Brain microvascular endothelial cell (primary cell): Measurements from ENCODE around the gene ESRRG.

Source experiments
- DNase-seq: peaks from one replicate; pipeline ENCODE4 v3.0.0-alpha.2; 2020
- H3K27ac ChIP-seq: fragments of 250-450 bp; sonication (Bioruptor Pico); 2 replicates; pipeline ENCODE4 v1.5.1; 2020; ENCODE audit warnings: mild to moderate bottlenecking, moderate library complexity
- H3K27me3 ChIP-seq: fragments of 250-450 bp; sonication (Bioruptor Pico); replicated peaks from 2 replicates; pipeline ENCODE4 v1.5.1; 2020; ENCODE audit warnings: mild to moderate bottlenecking
- H3K36me3 ChIP-seq: fragments of 250-450 bp; sonication (Bioruptor Pico); replicated peaks from 2 replicates; pipeline ENCODE4 v1.5.1; 2020; ENCODE audit warnings: mild to moderate bottlenecking
- H3K4me3 ChIP-seq: 2 replicates; pipeline ENCODE4 v1.5.1; 2011; ENCODE audit warnings: low read depth, mild to moderate bottlenecking, control low read depth, low read length, moderate library complexity
- in situ Hi-C: cut with HindIII; loops from 2 replicates; pipeline ENCODE4 v1.10.0; 2017; ENCODE audit warnings: low sequenced_read_pairs, low pct_ligation_motif_present
- TF ChIP-seq, protein P1 (sequence below): IDR thresholded peaks from 2 replicates; pipeline ENCODE4 v1.5.1; 2011; ENCODE audit warnings: low read depth, mild to moderate bottlenecking, moderate library complexity, low read length, control low read depth, inconsistent platforms; ENCODE audit errors: missing control alignments

The ESRRG gene

DNA sequence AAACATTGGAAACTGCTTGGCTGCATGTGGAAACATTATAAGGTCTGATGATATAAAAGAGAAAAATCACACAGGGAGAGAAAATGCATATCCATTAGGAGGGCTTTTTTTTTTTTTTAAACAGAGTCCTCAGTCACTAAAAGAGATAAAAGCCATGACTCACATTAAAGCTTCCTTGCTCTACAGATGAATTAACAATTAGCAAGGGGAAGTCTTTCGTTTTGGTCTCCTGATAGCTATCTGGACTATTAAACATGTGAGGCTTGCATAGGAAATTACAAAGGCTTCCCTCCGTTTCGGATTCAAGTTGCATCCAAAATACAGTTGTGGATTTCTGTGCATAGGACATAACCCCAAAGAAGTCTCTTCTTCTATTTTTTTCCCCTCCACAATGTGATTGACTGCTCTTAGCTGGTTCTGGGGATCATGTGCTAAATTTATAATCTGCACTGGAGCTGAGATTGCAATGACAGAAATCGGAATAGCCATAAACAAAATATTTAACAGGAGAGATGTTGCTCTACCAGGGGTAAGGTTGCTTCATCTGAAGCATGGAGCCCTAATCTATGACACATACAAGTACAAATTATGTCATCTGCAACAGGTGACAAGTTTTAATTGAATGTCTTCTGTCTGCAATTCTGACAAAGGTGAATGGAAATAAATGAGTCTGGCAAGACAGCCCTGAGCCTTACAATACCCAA, 146.8 kb downstream of the ESRRG start:
- no peak overlapping the region for H3K4me3 ChIP-seq
- H3K27me3 ChIP-seq = no peaks in the 10 kb centered on the region
- no peak overlapping the region for H3K27ac ChIP-seq
- TF ChIP-seq, protein P1, sequence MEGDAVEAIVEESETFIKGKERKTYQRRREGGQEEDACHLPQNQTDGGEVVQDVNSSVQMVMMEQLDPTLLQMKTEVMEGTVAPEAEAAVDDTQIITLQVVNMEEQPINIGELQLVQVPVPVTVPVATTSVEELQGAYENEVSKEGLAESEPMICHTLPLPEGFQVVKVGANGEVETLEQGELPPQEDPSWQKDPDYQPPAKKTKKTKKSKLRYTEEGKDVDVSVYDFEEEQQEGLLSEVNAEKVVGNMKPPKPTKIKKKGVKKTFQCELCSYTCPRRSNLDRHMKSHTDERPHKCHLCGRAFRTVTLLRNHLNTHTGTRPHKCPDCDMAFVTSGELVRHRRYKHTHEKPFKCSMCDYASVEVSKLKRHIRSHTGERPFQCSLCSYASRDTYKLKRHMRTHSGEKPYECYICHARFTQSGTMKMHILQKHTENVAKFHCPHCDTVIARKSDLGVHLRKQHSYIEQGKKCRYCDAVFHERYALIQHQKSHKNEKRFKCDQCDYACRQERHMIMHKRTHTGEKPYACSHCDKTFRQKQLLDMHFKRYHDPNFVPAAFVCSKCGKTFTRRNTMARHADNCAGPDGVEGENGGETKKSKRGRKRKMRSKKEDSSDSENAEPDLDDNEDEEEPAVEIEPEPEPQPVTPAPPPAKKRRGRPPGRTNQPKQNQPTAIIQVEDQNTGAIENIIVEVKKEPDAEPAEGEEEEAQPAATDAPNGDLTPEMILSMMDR = no peak
- no peaks in the 10 kb centered on the region for H3K36me3 ChIP-seq
- DNase-seq = no peak
- in situ Hi-C loops = no loop called here

DNA sequence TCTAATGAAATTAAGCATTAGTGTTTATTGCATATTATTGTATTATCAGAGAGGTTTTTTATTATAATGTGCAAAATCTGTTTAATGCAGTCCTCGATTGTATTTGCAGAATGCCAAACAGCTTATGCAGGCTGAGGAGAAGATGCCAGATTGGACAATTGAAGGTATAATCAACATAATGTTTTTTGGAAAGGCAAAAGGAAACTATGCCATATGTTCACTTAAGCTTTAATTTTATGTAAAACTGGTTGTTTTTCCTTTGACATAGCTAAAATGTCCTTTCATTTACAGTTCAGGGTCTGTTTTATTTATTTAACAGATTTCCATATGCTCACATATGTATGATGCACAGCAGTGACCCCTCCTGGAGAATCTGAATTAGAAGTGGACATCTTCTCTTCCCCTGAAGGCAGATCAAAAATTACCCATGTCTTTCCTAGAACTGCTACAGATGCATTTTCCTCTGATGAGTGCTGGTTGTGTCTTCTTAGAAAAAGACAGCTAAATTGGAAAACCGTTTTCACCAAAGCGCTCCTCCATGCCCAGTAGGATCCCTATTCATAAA, 156.5 kb downstream of the ESRRG start:
- Histone ChIP-seq H3K36me3 (no peaks in the 10 kb centered on the region), H3K27ac (no peak overlapping the region), H3K27me3 (no peaks in the 10 kb centered on the region), H3K4me3 (no peak overlapping the region)
- in situ Hi-C loops = no loop called here
- TF ChIP-seq, protein P1 = peak; percentile 61
- peak; percentile 26 for DNase-seq

DNA sequence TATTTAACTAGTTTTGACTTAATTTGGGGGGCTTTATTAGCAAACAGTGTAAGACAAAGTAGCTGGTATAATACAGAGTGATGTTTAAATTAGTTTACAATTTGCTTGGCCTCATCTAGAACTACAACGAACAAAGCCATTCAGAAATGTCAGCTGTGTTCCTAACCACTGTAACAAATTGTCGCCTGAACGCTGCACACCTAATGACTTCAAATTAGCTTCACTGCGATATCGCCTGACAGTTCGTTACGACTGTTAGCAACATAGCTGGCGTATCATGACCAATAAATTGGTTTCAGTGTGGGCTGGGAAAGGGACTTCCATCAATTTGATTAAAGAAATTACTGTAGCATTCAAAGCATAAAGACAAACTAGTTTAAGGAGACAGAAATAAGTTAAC, 160.1 kb downstream of the ESRRG start:
- no peak for DNase-seq
- TF ChIP-seq, protein P1 = no peak
- no peaks in the 10 kb centered on the region for H3K27me3 ChIP-seq
- no peak overlapping the region for H3K4me3 ChIP-seq
- no peaks in the 10 kb centered on the region for H3K36me3 ChIP-seq
- in situ Hi-C loops = no loop called here
- no peak overlapping the region for H3K27ac ChIP-seq

DNA sequence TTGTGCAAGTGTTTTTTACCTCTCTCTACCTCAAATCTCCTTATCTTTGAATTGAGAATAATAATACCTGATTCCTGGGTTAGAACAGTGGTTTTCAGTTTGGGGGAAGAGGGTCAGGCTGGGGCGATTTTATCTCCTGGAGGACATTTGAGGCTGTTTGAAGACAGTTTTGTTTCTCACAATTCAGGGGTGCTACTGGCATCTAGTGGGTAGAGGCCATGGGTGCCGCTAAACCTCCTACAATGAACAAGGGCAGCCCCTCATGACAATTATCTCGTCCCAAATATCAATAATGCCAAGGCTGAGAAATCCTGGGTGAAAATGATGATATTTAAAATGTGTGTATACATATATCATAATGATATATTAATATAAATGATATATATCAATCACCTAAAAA, 160.8 kb downstream of the ESRRG start:
- Histone ChIP-seq H3K4me3 (no peak overlapping the region), H3K27me3 (no peaks in the 10 kb centered on the region), H3K27ac (no peak overlapping the region), H3K36me3 (no peaks in the 10 kb centered on the region)
- DNase-seq = no peak
- TF ChIP-seq, protein P1 = peak; percentile 39
- in situ Hi-C loops = no loop called here

DNA sequence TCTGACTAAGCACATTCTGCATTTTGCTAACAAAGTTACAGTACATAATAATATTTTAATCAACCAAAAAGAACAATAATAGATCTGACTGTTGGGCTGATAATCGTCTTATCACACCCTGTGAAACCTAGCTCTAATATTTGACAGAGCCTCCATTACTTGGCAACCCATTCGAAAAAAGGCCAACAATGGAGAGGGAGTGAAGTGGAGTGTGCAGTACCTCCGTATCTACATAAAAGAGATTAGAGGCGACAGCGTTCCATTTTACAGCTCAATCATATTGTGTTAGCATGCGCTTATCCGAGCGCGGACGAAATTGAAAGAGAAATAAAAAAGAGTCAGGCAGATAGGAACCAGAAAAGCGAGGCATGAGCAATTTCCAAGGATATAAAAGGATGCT, 162.7 kb downstream of the ESRRG start:
- H3K36me3 ChIP-seq = no peaks in the 10 kb centered on the region
- H3K4me3 ChIP-seq = no peak overlapping the region
- in situ Hi-C loops = no loop called here
- no peak overlapping the region for H3K27ac ChIP-seq
- DNase-seq = no peak
- TF ChIP-seq, protein P1 = no peak
- H3K27me3 ChIP-seq = no peaks in the 10 kb centered on the region

DNA sequence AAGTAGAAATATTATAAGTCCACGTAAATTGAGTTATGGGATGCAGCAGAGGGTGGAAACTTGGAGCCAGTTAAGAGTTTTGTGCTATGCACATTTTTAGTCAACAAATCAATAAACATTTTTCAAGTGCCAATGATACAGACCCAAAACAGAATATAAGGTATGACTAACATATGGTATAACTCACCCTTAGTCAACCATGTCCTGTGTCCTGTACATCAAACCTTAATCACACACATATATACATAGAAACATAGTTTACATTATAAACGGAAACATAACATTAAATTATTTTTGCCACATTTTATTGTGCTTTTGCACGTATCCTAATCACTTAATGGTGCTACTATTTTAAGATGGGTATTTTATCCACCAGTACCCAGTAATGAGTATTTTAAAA, 163.9 kb downstream of the ESRRG start:
- in situ Hi-C loops = no loop called here
- TF ChIP-seq, protein P1 = no peak
- no peak overlapping the region for H3K27ac ChIP-seq
- no peak for DNase-seq
- no peak overlapping the region for H3K4me3 ChIP-seq
- H3K36me3 ChIP-seq = no peaks in the 10 kb centered on the region
- no peaks in the 10 kb centered on the region for H3K27me3 ChIP-seq
